Astrocyte of the cerebellum (primary cell): ENCODE data around the gene SYNGR4.

Experiments used
- DNase-seq: peaks from one replicate; pipeline ENCODE4 v3.0.0-alpha.2; 2011; ENCODE audit warnings: low read depth
- H3K4me3 ChIP-seq: 2 replicates; pipeline ENCODE4 v1.5.1; 2011; ENCODE audit warnings: mild to moderate bottlenecking, low read depth, low read length, moderate library complexity
- in situ Hi-C: cut with HindIII; loops from 2 replicates; pipeline ENCODE4 v1.10.0; 2017; ENCODE audit warnings: low sequenced_read_pairs
- TF ChIP-seq, protein P1 (sequence below): IDR thresholded peaks from 2 replicates; pipeline ENCODE4 v1.5.1; 2012; ENCODE audit warnings: low read length, low read depth, moderate library complexity, mild to moderate bottlenecking; ENCODE audit errors: missing control alignments

SYNGR4 gene

DNA sequence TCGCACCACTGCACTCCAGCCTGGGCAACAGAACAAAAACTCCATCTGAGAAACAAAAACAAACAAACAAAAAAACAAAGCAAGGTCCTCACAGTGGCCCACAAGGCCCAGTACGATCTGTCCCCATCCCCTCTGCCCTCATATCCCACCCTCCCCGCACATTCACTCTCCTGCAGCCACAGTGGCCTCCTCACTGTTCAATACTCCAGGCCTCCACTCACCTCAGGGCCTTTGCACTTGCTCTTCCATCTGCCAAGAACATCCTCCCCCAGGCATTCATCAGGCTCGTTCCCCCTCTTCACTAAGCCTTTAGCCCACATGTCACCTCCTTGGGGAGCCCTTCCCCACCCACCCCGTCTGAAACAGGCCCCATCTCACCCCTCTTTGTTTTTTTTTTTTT is 5.0 kb upstream of the SYNGR4 start:
- DNase-seq, result no peak
- in situ Hi-C loops, result no loop called here
- TF ChIP-seq, protein P1, sequence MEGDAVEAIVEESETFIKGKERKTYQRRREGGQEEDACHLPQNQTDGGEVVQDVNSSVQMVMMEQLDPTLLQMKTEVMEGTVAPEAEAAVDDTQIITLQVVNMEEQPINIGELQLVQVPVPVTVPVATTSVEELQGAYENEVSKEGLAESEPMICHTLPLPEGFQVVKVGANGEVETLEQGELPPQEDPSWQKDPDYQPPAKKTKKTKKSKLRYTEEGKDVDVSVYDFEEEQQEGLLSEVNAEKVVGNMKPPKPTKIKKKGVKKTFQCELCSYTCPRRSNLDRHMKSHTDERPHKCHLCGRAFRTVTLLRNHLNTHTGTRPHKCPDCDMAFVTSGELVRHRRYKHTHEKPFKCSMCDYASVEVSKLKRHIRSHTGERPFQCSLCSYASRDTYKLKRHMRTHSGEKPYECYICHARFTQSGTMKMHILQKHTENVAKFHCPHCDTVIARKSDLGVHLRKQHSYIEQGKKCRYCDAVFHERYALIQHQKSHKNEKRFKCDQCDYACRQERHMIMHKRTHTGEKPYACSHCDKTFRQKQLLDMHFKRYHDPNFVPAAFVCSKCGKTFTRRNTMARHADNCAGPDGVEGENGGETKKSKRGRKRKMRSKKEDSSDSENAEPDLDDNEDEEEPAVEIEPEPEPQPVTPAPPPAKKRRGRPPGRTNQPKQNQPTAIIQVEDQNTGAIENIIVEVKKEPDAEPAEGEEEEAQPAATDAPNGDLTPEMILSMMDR, result no peak
- H3K4me3 ChIP-seq, result no peak overlapping the region

DNA sequence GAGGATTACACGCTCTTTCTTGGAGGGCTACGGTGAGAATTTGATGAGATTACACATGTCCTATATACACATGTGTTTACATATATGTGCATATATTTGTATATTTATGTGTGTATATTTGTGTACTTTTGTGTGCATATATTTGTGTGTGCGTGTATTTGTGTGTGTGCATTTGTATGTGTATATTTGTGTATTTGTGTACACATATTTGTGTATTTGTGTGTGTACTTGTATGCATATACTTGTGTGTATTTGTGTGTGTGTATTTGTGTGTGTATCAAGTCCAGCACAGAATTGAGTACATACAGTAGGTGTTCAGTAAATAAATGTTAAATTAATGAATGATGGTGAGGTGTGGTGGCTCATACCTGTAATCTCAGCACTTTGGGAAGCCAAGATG is 2.3 kb upstream of the SYNGR4 start:
- DNase-seq, result no peak
- TF ChIP-seq, protein P1, result no peak
- in situ Hi-C loops, result no loop called here
- no peak overlapping the region for H3K4me3 ChIP-seq

DNA sequence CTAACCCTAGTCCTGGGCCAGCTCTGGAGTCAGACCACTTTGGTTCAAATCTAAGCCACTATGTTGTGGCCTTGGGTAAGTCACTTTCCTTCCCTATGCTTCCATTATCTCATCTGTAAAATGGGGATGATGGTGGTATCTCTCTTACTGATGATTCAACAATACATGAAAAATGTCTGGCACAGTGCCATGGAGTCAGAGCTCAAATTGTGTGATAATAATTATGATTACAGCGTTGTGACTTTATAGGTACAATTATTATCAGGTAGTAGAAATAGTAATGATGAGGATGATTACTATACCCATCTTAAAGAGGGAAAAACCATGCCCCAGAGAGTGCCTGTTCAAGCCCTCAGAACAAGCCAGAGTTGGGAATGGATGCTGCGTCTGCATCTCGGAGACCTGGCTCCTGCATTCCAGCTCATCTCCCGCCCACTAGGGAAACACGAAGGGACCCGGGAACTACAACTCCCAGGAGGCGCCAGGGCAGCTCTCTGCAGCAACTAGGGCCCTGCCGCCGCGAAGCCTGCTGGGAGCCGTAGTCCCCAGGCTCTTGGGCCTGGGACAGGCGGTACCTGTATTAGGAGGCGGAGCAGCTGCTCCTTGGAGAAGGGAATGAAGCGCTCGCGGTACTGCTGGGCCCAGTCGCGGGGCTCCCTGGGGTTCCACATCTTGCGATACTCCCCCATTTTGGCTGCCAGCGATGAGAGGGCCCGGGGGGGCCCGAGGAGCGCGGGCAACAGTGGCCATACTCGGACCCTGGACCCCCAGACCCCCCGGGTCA is 1.3 kb upstream of the SYNGR4 start:
- in situ Hi-C loops, result no loop called here
- DNase-seq, result peak; percentile 87
- TF ChIP-seq, protein P1, result no peak
- H3K4me3 ChIP-seq, result peak overlapping the region; percentile 61

DNA sequence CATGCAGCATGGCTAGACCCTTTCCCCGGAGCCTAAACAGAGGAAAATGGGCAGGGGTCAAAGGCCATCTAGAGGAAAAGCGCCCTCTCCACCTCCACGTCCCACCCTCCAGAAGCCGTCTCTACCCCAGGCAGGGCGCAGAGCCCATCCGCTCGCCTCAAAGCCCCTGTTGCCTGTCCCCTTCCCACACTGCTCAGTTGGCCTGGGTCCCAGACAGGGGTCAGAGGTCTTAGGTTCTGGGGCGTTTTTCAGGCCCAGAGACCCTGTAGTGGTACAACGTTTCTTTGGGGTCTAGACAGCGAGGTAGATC is 712 bp upstream of the SYNGR4 start:
- peak overlapping the region; percentile 61 for H3K4me3 ChIP-seq
- in situ Hi-C loops, result no loop called here
- no peak for DNase-seq
- TF ChIP-seq, protein P1, result no peak

DNA sequence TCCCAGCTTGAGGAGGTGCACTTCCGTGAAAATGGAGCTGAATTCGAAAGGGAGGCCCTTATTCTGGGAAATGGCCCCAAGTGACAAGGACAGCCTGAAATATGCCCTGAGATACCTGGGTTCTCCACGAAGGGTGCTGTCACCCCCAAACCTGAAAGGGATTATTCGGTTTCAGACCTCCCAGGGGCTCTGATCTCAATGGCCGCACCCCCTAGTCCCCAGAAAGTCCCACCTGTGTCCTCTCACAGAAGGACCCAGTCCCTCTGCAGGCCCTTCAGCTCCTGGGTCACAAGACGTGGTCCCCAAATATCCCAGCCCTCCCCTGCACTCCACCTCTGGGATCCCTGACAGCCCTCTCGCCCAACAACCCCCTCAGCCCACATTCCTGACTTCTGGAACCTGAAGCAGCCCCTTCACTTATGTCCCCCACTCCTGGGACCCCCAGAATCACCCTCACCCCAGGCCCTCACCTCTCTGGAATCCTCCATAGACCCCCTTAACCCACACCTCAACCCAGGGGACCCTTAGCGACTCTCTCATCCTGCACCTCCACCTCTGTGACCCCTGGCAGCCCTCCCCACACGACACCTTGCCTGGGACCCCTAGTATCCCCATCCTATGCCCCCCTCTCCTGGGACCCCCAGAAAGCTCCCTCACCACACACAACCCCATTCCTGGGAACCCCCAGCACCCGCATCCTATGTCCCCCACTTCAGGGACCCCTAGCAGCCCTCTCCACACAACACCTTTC is 606 bp downstream of the SYNGR4 start:
- peak overlapping the region; percentile 61 for H3K4me3 ChIP-seq
- in situ Hi-C loops, result no loop called here
- TF ChIP-seq, protein P1, result no peak
- no peak for DNase-seq

DNA sequence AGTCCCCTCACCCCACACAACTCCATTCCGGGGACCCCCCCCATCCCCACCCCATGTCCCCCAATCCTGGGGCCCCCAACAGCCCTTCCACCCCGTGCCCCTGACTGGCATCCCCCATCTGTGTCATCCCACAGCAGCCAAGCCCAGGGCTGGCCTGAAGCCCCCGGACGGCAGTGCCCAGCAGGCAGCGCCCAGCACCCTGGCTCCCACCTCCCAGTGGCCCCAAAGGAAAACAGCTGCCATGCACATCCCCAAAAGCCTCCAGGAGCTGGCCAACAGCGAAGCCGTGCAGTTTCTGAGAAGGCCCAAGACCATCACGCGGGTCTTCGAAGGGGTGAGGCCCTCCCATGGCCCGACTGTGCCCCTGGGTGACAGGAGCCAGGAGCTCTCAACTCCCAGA is 1.4 kb downstream of the SYNGR4 start:
- no peak overlapping the region for H3K4me3 ChIP-seq
- in situ Hi-C loops, result no loop called here
- DNase-seq, result no peak
- TF ChIP-seq, protein P1, result no peak
